MM.1S (cell line): Measurements from ENCODE around the gene RPL21.

Experiments used
- CTCF ChIP-seq: fragments of 300-600 bp; sonication (generic); IDR thresholded peaks from 2 replicates; pipeline ENCODE4 v1.5.1; 2016; ENCODE audit warnings: antibody characterized with exemption, low read length, mixed read lengths
- EZH2 ChIP-seq: fragments of 300-600 bp; sonication (generic); optimal IDR thresholded peaks from 2 replicates; pipeline ENCODE3; 2017; ENCODE audit warnings: low read depth, mild to moderate bottlenecking, antibody characterized with exemption, low read length, mixed read lengths

- TF ChIP-seq CTCF (no peak), EZH2 (no peak)
Observed at GRCh38 chr13:27245610-27246009, 5.7 kb upstream of the RPL21 start.
